Activated CD4-positive, CD25-positive, alpha-beta regulatory T cell treated with anti-CD3 and anti-CD28 coated beads, Interleukin-2, amount 50 U/mL, for 24 hours (primary cell): ENCODE measurements around the gene COL21A1.

Source experiments
- ATAC-seq, 2 donors: fragments of 150-1000 bp; cut with Tn5 transposase; one replicate each; pipeline ENCODE4 v1.10.0; 2021; ENCODE audit warnings: mild to moderate bottlenecking in 1 of 2, moderate library complexity in 1 of 2

The COL21A1 gene

DNA sequence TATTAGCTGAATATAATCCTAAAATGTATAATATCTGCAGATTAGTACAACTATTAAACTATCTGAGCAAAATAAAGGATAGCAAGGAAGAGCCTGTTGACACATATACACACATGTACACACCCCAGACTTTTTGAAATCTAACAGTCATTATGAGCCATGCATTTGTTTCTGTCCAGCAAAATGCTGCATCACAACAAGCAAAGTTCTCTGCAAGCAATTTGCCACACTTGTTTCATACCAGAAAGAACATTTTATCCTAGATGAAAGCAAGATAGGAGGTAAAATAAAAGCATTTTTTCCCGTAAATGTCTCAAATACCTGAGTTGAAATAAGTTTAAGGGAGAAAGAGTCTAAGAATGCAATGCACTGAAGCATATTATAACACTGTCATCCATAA is 145.2 kb downstream of the COL21A1 start:
- no peak for ATAC-seq

DNA sequence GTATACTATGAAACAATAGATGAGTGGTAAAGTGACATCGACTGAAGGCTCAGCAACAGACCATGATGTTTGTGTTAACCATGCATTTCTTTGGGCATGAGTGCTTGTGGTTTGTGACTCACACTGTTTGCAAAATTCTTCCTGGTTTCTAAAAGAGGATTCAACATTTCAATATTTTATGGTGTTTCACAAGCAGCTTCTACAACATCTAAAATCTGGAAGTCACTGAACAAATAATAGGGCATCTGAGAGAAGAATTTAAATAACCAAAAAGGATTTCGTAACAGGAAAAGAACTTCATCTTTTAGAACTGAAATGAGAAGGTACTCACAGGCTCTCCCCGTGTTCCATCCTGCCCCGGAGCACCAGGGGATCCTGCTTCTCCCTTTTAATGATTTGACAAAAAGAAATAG is 146.2 kb downstream of the COL21A1 start:
- no peak for ATAC-seq

DNA sequence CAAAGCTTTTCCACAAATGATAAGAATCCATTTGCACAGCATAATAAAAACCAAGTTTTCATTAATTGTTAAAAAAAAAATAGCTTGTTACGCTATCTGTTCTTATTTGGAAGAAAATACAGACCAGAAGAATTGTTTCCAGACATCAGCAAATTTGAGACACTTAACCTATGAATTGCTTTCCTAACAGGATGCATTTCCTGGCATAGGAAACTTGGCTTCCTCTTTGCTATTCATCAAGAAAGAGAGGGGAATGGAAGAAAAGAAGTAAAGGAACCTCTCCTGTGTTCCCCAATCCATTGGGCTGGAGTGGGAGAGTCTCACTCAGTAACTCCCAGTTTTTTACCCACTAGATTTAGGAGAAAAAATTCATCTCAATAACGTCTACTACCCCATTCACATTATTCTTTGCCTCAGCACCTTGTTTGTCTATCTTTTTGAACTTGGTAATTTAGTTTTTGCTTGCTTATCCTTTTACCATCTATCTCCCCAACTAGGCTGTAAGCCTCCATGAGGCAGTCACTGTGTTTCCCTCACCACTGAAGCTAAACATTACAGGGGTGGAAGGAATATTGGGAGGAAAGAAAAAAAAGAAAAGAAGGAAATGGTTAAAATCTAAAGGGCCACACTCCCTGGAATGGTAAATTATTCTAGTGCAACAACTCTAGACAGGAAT is 150.3 kb downstream of the COL21A1 start:
- ATAC-seq, result no peak

DNA sequence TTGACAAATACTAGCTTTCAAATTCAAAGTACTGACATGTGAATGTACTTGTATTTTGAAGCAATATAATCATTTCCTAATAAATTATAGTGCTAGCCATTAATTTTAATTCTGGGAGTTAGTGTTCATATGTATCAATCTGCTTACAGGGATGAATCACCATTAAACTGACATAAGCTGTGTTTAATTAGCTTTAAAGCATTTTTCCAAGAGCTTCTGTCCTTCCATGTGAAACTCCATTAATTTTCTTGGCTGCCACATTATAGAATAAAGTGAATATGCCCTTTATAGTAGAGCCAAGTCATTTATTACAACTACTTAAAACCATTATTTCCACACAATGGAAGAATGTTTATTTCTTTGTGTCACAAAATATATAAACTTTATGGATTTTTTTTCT is 150.8 kb downstream of the COL21A1 start:
- ATAC-seq, result no peak

DNA sequence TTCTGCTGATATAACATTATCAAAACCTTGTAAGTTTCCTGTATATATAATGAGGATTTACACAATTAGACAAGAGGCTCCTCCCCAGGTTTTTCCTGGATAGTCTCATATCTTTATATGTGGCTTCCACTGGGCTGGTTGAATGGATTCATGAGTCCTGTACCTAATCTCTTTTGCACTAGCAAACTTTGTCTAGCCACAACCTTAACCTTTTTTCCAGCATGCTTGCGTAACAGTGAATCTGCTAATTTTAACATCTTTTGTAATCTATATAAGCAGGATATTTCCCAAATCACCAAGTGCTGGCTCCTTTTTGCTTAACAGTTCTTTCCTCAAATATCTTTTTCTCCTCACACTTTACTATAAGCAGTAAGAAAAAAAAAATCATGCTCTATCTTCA is 153.6 kb downstream of the COL21A1 start:
- no peak for ATAC-seq

DNA sequence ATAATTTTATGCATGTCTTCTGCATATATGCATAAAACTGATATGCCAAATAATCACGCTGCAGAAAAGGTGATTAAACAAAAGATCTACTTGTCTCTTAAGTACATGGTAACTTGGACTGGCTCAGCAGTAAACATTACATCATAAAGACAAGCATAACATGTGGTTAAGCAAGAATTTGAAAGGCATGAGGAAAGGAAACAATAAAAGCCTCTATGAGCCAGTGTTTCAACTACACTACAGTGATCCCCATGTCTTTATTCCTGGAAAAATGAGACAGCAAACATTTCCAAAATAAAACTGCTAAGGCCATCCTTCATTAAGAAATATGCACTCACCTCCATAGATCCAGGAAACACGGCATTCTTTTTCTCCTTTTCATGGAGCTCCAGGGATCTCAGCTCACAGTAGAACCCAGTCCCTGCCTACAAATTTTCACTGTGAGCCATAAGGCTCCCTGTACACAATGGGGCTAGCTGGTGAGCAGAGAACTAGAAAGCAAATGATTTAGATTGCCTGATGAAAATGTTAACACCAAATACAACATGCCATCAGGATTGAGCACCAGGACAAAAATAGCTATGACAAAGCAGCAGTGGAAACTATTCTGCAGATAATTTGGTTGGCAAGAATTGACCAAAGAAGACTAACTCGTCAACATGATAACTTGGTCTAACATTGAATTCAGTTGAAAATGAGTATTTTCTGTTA is 156.1 kb downstream of the COL21A1 start:
- ATAC-seq, result no peak

DNA sequence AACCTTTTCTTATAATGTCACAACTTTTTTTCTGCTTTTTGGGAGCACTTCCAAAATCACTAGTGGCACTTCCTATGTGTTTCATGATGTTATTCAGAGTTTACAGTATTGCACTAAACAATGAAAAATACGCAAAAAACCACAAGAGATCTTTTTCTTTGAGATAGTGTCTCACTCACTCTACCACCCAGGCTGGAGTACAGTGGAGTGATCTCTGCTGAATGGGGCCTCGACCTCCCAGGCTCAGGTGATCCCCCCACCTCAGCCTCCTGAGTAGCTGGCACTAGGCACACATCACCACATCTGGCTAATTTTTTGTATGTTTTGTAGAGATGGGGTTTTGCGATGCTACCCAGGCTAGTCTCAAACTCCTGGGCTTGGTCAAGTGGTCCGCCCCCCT is 158.7 kb downstream of the COL21A1 start:
- ATAC-seq, result no peak

DNA sequence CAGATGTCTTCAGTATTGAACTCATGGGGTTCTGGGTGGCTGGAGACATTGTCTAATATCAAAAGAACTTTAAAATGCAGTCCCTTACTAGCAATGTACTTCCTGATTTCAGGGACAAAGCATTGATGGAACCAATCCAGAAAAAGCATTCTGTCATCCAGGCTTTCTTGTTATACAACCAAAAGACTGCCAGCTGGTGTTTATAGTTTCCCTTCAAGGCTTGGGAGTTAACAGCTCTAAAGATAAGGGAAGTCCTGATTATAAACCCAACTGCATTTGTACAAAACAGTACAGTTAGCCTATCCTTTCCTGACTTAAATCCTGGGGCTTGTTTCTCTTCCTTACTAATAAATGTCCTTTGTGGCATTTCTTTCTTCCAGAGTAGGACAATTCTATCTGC is 160.0 kb downstream of the COL21A1 start:
- ATAC-seq, result no peak

DNA sequence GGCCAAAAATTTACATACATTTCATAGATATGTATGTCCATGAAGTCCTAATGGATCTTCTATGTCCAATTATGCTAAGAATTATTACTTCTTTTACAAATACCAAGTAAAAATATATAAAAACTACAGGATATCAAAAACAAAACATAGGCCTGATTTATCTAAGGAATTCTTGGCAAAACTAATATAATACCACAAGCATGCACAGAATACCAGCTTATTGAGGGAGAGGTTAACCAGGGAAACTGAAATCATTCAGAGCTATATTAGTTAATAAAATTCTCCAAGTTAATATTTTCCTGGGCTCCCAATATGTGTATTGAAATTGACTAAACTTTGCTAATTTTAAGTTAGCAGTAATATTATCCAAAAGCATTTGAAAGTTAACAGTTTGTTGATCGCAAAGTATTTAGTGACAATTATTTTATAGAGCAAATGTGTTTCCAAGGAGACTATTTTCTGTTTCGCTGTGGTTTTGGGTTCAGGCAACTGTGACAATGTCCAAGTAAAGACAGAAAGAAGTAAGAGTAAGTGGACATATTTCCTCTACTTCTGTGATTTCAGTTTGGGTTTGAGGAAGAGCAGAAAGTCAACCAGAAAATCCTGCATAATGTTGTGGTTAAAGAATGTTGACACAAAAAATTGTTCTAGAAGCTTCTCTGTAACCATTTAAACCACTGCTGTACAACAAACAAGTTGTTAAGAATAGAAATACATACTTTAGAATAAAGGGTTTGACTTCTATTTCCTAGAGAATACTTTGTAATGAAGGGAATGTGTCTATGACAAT is 167.4 kb downstream of the COL21A1 start:
- ATAC-seq, result no peak

DNA sequence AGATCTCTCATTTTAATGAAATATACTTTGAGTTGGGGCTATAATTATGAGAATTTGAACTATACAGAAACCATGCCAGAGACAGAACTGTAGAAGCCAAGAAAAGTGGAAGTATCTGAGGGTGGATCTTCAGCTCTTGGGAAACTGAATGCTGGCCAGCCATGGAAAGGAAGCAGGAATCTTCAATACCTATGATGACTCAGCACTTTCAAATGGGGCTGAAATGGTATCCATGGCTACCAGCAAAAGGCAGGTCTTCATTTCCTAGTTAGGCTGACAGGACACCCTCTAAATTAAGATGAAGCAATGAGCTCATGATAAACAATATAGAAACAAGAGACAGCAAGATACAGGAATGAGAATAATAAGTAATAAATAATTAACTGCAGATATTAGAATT is 171.3 kb downstream of the COL21A1 start:
- no peak for ATAC-seq

DNA sequence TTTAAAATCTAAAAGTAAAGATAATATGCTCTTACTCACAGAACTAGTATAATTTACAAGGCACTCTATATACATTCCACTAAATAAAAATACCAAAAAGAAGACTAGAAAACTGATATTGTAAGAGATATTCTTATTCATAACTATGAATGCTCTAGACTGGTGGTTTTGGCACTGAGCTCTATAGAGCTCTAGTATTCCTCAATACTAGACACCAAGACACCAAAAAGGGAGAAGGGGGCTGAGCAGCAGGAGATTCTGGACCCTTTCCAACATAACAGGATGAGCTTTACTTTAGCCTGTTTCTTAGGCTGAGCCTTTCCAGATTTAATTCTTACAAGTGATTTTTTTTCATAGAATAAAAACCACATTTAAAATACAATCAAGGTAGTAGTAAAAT is 173.6 kb downstream of the COL21A1 start:
- ATAC-seq, result no peak

DNA sequence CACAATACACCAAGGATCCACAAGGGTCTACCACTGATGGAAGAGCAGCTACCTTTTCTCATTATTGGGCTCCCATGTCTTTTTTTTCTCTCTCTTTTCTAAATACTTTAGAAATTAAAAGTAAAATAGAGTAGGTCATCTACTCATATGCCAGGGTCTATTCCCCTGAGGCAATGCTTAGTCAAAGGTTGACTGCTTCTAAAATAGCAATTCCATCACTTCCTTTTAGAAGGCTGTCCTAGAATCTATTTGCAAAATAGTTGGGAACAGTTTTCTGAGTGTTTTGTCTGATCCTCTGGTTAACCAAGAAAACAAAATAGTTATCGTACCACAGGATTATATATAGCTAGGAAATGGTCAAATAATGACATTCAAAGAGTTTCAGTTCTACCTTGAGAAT is 174.1 kb downstream of the COL21A1 start:
- ATAC-seq, result no peak

DNA sequence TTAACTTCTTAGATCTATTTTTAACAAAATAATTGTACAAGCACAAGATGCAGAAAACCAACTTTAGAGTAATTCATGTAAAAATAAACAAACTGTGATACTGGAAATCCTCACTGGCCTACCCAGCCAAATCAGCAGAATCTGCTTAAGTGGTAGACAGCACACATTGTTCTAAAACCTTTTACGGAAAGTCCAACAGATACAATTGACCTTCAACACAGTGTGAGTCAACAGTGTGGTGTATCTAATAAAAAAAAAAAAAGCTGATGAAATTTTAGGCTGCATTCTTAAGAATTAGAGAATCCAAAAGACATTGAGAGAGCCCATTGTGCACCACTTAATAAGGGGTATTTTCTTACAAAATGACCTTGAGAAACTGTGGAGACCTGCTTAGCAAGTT is 174.5 kb downstream of the COL21A1 start:
- ATAC-seq, result no peak

DNA sequence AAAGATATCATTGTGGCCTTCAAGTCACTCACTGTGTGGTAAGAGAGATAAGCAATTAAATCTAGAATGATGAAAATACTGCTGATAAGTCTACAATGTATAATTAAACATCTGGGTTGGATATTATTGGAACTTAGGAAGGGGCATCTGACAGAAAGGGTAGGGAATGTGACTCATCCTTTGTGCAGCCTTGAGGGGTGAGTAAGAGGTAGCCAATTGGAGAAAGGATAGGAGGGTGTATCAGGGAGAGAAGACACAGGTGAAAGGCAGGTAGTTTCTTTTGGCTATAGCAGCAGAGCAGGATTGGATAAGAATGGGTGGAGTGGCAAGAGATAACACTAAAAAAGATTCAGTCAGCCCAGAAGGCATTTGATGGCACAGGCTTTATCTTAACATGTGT is 182.0 kb downstream of the COL21A1 start:
- ATAC-seq, result no peak

DNA sequence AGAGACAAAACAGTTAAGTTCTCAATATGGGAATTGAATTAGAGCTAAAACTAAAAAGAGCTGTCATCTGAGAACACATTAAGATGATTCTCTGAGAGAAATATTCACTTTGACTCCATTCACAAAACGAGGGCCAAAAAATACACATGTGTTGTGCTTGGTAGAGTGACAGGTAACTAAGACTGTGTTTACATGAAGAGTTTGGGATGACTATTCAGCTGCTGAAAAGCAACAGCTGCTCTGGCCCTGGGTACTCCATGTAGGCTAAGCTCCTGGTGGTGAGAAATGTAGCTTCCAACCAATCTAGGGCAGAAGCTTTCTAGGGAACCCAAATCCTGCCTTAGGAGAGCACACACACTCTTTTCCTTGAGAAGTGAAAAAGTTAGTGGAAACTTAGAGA is 184.5 kb downstream of the COL21A1 start:
- no peak for ATAC-seq

DNA sequence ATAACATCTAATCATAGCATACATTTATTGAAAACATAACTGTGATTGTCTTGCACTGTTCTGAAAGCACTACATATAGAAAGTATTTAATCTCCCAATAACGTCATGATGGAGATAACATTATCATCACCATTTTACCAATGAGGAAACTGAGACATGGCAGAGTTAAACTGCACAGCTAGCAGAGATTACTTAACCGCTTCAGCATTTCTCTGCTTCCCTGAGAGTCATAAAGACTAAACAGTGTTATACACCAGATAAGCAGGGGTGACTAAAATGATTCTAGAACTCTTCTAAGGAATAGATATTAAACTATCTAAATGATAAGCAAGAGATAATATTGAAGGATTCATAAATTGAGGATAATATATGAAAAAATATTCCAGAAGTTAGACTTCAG is 188.7 kb downstream of the COL21A1 start:
- ATAC-seq, result no peak

DNA sequence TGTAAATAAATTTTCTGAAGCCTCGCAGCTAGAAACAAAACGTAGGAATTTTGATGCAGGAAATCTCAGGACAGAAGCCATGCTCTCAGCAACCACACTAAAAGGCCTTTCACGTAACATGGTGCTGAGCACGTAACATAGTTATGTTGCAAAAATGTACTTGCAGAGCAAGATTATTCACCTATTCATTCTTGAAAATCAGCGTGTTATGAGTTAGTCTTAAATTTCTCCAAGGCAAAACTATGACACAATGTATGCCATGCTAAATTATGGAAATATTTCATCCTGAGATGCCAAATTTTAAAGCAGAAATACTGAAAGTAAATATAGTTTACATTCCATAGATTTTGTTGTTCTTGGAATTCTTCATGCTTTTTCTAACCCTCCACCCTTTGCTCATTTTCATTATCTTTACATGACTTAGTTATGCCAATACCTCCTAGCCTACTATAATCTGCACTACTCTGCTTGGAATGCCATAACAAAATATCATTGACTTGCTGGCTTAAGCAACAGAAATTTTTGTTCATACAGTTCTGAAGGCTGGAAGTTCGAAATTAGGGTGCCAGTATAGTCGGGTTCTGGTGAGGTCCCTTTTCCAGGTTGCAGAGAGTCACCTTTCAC is 192.2 kb downstream of the COL21A1 start:
- ATAC-seq, result no peak

DNA sequence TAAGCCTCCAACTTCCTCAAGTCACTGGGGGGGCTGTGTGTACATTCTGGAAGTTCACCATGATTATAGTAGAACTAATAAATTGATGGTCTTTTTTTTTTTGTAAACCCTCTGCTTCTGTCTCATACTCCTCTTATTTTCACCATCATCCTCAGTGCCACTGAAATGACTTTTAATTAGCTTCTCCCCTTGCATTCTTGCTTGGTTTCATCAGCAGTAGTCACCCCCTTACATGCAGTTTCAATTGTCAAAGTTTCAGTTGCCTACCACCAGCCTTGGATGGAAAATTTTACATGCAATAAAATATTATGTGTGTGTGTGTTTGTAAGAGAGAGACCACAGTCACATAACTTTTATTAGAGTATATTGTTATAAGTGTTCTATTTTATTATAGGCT is 196.2 kb downstream of the COL21A1 start:
- ATAC-seq, result no peak

DNA sequence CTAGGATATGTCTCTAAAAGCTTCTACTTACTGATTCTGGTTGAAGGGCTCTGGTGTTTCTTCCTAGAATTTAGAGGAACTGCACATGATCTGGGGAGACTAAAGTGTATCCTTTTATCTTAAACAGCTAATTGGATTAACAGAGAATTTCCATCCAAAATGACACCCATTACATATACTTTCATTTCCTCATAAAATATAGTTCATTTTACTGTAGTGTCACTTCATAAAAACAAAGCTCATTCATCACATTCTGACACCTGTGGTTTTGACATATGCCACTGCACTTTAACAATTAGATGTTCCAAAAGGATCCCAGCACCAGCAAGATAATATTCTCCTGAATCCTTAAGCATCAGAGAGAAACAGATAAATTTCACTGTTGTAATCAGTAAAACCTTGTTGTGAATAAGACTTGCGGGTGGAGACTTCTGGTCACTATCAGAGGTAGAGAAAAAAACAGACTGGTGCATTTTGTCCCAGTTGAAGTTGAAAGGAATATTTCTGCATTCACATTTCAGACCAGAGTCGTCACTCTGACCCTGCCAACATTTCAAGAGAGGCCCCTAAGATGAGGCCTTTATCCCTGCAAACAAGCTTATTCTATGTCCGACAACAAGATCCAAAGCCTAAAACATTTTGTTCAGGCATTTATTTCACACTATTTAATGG is 196.7 kb downstream of the COL21A1 start:
- no peak for ATAC-seq

DNA sequence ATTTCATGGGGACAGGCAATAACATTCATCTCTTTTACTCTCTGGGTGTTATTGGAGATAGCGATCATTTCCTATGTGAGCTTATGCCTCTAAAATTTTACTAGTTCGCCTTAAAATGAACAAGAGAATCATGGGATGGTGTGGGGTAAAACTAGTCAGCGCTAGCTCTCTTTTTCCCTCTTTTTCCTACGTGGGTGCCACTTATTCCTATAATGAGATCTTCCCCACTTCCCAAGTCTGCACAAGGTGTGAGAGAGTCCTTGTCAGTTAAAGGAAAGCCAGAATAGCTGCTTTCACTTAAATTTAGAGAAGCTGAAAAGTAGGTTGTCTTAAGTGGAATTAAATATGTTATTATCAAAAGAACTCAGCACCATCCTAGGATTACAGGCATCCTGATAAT is 198.8 kb downstream of the COL21A1 start:
- ATAC-seq, result no peak

DNA sequence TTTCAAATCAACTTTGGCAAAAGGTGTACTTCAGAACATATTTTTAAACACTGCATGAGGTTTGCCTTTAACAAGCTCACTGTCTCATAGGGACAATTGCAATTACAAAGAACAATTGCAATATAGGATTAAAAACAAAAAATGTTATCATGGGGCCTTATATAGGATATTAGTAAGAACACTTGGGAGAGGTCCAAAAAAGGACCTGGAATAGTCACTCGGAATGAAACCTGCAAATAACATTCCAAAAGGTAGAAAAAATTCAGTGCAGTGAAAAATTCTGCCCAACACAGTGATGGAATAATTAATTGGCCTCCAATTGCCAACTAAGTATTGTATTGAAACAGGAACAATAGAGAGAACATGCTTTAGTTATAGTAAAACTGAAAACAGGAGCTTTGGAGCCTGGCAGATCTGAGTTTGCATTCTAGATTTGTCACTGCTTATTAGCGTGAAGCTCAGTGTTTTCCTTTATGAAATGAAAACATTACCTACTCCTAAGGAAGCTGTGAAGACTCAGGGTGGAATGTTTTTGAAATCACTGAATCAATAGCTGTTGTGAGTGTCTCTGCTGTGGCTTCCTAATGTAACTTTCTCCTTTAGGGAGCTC is 199.3 kb downstream of the COL21A1 start:
- ATAC-seq, result no peak

DNA sequence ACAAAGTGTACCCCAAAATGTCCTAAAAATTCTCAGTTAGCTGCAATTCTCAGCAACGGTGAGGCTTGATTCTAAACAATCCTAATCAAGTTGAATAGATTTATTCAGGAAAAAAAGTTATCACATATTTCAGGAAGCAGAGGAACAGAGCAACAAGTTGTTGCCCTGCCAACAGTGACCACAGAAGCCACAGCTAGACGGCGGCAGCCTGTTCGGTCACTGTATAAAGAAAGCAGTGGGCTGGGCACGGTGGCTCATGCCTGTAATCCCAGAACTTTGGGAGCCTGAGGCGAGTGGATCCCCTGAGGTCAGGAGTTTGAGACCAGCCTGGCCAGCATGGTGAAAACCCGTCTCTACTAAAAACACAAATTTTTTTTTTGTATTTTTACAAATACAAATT is 200.8 kb downstream of the COL21A1 start:
- ATAC-seq, result no peak

DNA sequence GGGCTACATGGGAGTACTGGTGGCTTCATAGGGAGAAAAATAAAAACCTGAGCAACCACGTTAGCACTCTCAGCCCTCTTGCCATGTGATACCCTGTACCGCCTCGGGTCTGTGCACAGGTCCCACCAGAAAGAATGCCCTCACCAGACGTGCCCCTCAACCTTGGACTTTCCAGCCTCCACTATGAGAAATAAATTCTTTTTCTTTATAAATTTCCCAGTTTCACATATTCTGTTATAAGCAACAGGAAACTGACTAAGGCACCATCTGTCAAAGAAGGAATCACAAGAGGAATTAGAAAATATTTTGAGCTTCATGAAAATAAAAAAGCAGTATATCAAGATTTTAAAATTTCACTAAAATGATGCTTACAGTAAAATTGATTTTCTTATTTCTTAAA is 203.6 kb downstream of the COL21A1 start:
- ATAC-seq, result no peak
